ENCODE measurements around the gene ACAA2. TPM values are rescaled to one million over a fixed set of nuclear protein-coding genes. Genes with fewer than 3 reads are reported as not detected.

The ACAA2 gene, protein sequence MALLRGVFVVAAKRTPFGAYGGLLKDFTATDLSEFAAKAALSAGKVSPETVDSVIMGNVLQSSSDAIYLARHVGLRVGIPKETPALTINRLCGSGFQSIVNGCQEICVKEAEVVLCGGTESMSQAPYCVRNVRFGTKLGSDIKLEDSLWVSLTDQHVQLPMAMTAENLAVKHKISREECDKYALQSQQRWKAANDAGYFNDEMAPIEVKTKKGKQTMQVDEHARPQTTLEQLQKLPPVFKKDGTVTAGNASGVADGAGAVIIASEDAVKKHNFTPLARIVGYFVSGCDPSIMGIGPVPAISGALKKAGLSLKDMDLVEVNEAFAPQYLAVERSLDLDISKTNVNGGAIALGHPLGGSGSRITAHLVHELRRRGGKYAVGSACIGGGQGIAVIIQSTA
- total RNA-seq (2022; extraction: Qiagen RNA extraction; ENCODE audit: low read depth), result 52.2 to 58.7 TPM (median 54.9 TPM) in 5 replicates

DNA sequence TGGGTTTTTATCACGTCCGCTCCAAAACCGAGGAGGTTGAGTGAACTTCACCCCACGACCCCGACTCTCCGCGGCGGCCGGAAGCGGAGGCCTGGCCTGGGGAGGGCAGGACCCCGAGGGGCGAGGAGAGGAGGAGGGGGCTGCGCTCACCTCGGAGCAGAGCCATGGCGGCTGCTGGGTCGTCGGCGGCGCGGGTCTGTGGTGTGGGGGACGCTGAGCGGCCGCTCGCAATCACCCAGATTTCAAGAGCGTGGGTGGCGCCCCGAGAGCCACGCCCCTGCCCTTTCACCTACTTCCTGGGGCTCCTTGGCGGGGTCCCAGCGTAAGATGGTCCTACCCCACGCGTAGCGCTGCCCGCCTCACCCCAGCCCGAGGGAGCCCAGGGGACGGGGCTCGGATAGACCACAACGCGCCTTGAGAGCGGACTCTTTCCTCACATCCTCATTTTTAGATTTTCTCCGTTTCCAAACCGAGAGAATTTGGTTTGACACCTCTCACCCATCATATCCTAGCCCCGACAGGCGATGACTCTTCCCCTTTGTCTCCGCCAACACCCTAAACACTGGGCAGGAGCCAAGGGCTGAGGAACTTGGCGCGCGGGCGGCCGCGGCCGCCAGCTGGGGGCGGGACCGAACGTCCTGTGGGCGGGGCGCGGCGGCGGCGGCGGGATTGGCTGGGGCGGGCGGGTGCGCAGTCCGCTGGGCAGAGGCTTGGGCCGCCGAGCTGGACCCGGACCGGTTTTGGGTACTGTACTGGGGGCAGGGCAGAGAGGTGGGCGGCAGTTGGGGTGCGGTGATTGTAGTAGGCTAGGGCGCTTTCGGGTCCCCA is at the start of gene ACAA2:
ACAA2 (minus strand) TSS at position 215 of the 828 bp plus-strand sequence; CDS start at position 166, 49 bp downstream.

